HCT116 (cell line): ENCODE measurements around the gene ATP6AP1. TPM values are rescaled to one million over a fixed set of nuclear protein-coding genes. Genes with fewer than 3 reads are reported as not detected.

ENCODE experiments used
- ATAC-seq: fragments of 200-7000 bp; cut with Tn5 transposase; 2 replicates; pipeline ENCODE4 v1.9.1; 2020; ENCODE audit warnings: mild to moderate bottlenecking, moderate library complexity
- BruUV-seq: library from RNA; stranded (reverse); fragments of 400-500 nt; replicated peaks from 2 replicates; lab custom pipeline; 2021; lab: Mats Ljungman, UMichigan
- CTCF ChIA-PET: fragments of 300-600 bp; sonication (Branson Sonifier 250); formaldehyde crosslinking; loops from one replicate; lab custom pipeline; 2021; ENCODE audit warnings: antibody characterized with exemption; lab: Charles Lee
- POLR2A ChIA-PET: fragments of 300-600, 350-600 bp; sonication (Branson Sonifier 250); formaldehyde crosslinking; loops from one replicate; lab custom pipeline; 2021; ENCODE audit warnings: antibody characterized with exemption; lab: Charles Lee
- RAD21 ChIA-PET, 2 experiments: fragments of 300-600 bp; sonication (Branson Sonifier 250); formaldehyde crosslinking; loops; one replicate each; lab custom pipeline; 2023; ENCODE audit warnings: low total read pairs in 2 of 2; ENCODE audit not compliant: uncharacterized antibody in 2 of 2, unreplicated experiment in 2 of 2, low non-redundant PET in 1 of 2; lab: Charles Lee
- DNase-seq: peaks from one replicate; pipeline ENCODE4 v3.0.0-alpha.2; 2010; ENCODE audit warnings: low read depth, low spot score
- H2AFZ ChIP-seq: fragments of 200-600 bp; shearing (Covaris generic), sonication (generic); 2 replicates; pipeline ENCODE4 v1.6.1; 2017; ENCODE audit warnings: low read depth, mixed run types, mixed read lengths, antibody characterized with exemption, low read length; ENCODE audit not compliant: poor library complexity, severe bottlenecking
- H3K27ac ChIP-seq: 2 replicates; pipeline ENCODE4 v1.5.1; 2012; ENCODE audit warnings: low read depth, low read length
- H3K27me3 ChIP-seq: fragments of 200-600 bp; sonication (generic); 2 replicates; pipeline ENCODE4 v1.6.1; 2016; ENCODE audit warnings: mixed run types, low read length, mixed read lengths; ENCODE audit not compliant: insufficient read depth
- H3K36me3 ChIP-seq, 2 experiments: fragments of 200-500 bp in 1 of 2; fragments of 200-600 bp in 1 of 2; sonication (Bioruptor generic) in 1 of 2; sonication (generic) in 1 of 2; 2 replicates each; pipeline versions ENCODE4 v1.5.1 to v1.6.1; 2014 to 2016; ENCODE audit warnings: low read length in 2 of 2, inconsistent platforms in 1 of 2, mixed read lengths in 1 of 2, mixed run types in 1 of 2; ENCODE audit not compliant: insufficient read depth in 2 of 2, control insufficient read depth in 1 of 2
- H3K4me1 ChIP-seq, 2 experiments: fragments of 200-600 bp in 1 of 2; sonication (generic) in 1 of 2; 2 replicates each; pipeline versions ENCODE4 v1.5.1 to v1.6.1; 2012 to 2017; ENCODE audit warnings: low read length in 2 of 2, inconsistent platforms in 1 of 2, mild to moderate bottlenecking in 1 of 2, mixed read lengths in 1 of 2, mixed run types in 1 of 2, moderate library complexity in 1 of 2; ENCODE audit not compliant: insufficient read depth in 2 of 2, control insufficient read depth in 1 of 2
- H3K4me2 ChIP-seq: fragments of 200-600 bp; sonication (generic); 2 replicates; pipeline ENCODE4 v1.6.1; 2017; ENCODE audit warnings: mixed run types, low read length, mixed read lengths
- H3K4me3 ChIP-seq, 2 experiments: fragments of 200-600 bp in 1 of 2; sonication (generic) in 1 of 2; replicated peaks in 1 of 2; 2 replicates each; pipeline ENCODE4 v1.5.1; 2011 to 2016; ENCODE audit warnings: low read length in 2 of 2, control low read depth in 1 of 2, low read depth in 1 of 2, mild to moderate bottlenecking in 1 of 2, mixed read lengths in 1 of 2, mixed run types in 1 of 2
- H3K79me2 ChIP-seq: fragments of 200-600 bp; sonication (generic); 2 replicates; pipeline ENCODE4 v1.6.1; 2017; ENCODE audit warnings: mild to moderate bottlenecking, mixed run types, low read length, moderate library complexity, mixed read lengths; ENCODE audit not compliant: insufficient read depth
- H3K9ac ChIP-seq: fragments of 200-600 bp; sonication (generic); 2 replicates; pipeline ENCODE4 v1.6.1; 2016; ENCODE audit warnings: low read length, mixed read lengths
- H3K9me2 ChIP-seq: fragments of 200-600 bp; sonication (generic), shearing (Covaris generic); 2 replicates; pipeline ENCODE4 v1.6.1; 2017; ENCODE audit warnings: mixed run types, mild to moderate bottlenecking, moderate library complexity; ENCODE audit not compliant: insufficient read depth
- H3K9me3 ChIP-seq, 2 experiments: fragments of 200-500 bp in 1 of 2; fragments of 200-600 bp in 1 of 2; sonication (Bioruptor generic) in 1 of 2; sonication (generic) in 1 of 2; 2 replicates each; pipeline ENCODE4 v1.6.1; 2014 to 2017; ENCODE audit warnings: low read length in 2 of 2, mixed read lengths in 2 of 2, inconsistent platforms in 1 of 2, low read depth in 1 of 2, mild to moderate bottlenecking in 1 of 2, mixed run types in 1 of 2, moderate library complexity in 1 of 2; ENCODE audit not compliant: control insufficient read depth in 1 of 2, insufficient read depth in 1 of 2
- H4K20me1 ChIP-seq: fragments of 200-600 bp; sonication (generic), shearing (Covaris generic); 2 replicates; pipeline ENCODE4 v1.6.1; 2017; ENCODE audit warnings: mixed run types, mild to moderate bottlenecking, moderate library complexity; ENCODE audit not compliant: insufficient read depth
- CEBPB ChIP-seq: IDR thresholded peaks from 2 replicates; pipeline ENCODE4 v1.6.1; 2012; ENCODE audit warnings: low read depth
- EGR1 ChIP-seq: IDR thresholded peaks from 2 replicates; pipeline ENCODE4 v1.6.1; 2012; ENCODE audit warnings: low read depth
- ELF1 ChIP-seq: IDR thresholded peaks from 2 replicates; pipeline ENCODE4 v1.6.1; 2012; ENCODE audit warnings: low read depth, borderline replicate concordance
- EZH2 ChIP-seq: fragments of 200-600 bp; sonication (generic); IDR thresholded peaks from 2 replicates; pipeline ENCODE4 v1.6.1; 2017; ENCODE audit warnings: antibody characterized with exemption, mixed run types
- JUND ChIP-seq: IDR thresholded peaks from 2 replicates; pipeline ENCODE4 v1.6.1; 2012
- RAD21 ChIP-seq: IDR thresholded peaks from 2 replicates; pipeline ENCODE4 v1.6.1; 2012; ENCODE audit warnings: low read depth, mild to moderate bottlenecking
- REST ChIP-seq: IDR thresholded peaks from 2 replicates; pipeline ENCODE4 v1.6.1; 2012; ENCODE audit warnings: low read depth
- ZBTB33 ChIP-seq: IDR thresholded peaks from 2 replicates; pipeline ENCODE4 v1.6.1; 2011; ENCODE audit warnings: mild to moderate bottlenecking, low read length, moderate library complexity; ENCODE audit not compliant: insufficient replicate concordance; ENCODE audit errors: extremely low read depth
- intact Hi-C: fragments of 100-400 bp; cut with micrococcal nuclease; formaldehyde crosslinking; loops from 2 replicates; pipeline ENCODE4 v1.10.0; 2022
- total RNA-seq: library from RNA; stranded (reverse); gene quantifications from one replicate; pipeline ENCODE4 v1.2.1, GENCODE V29; 2021; ENCODE audit not compliant: unreplicated experiment

The ATP6AP1 gene
- total RNA-seq, 1 experiment from 2014 or later = 53.4 TPM

GRCh38 chrX:154432210-154432609, 3.7 kb downstream of the ATP6AP1 start:
- no peak overlapping the region for H3K27ac ChIP-seq
- peaks cover 7% of the 10 kb centered on the region; the same call in 1 of the 2 replicates for H3K79me2 ChIP-seq
- ATAC-seq = no peak
- TF ChIP-seq JUND = no peak
- TF ChIP-seq RAD21 = no peak
- TF ChIP-seq ELF1 = no peak
- TF ChIP-seq CEBPB = no peak
- TF ChIP-seq EZH2 = no peak
- no peak for TF ChIP-seq EGR1
- TF ChIP-seq ZBTB33 = no peak
- TF ChIP-seq REST = no peak
- ChIA-PET RAD21 (no interaction called here), POLR2A (no interaction called here), CTCF (no interaction called here)
- BruUV-seq = no TSS peak
- no peak overlapping the region for H3K4me3 ChIP-seq
- H3K4me1 ChIP-seq = peaks cover 3 to 19% of the 10 kb centered on the region in 2 experiments; a peak in 2 of 4 replicates
- intact Hi-C loops = no loop called here
- H4K20me1 ChIP-seq = no peaks in the 10 kb centered on the region
- H3K9me2 ChIP-seq = no peaks in the 10 kb centered on the region
- no peak overlapping the region for H3K4me2 ChIP-seq
- H3K27me3 ChIP-seq = no peaks in the 10 kb centered on the region
- no peaks in the 10 kb centered on the region for H3K36me3 ChIP-seq
- no peaks in the 10 kb centered on the region for H3K9me3 ChIP-seq
- H2AFZ ChIP-seq = no peak overlapping the region
- DNase-seq = no peak
- H3K9ac ChIP-seq = no peak overlapping the region
